GM12875 (cell line): Measurements from ENCODE around the gene SLC7A11.

Source experiments
- H3K4me3 ChIP-seq: one replicate; pipeline ENCODE4 v1.5.1; 2011; ENCODE audit warnings: low read depth, low read length, control low read depth
- CTCF ChIP-seq: IDR thresholded peaks from 2 replicates; pipeline ENCODE4 v1.5.1; 2011; ENCODE audit warnings: low read depth, mild to moderate bottlenecking, control low read depth, inconsistent platforms, low read length, moderate library complexity, borderline replicate concordance; ENCODE audit not compliant: insufficient read depth

Gene SLC7A11

GRCh38 chr4:138242076-138242833 is at the start of gene SLC7A11:
Gene SLC7A11 (minus strand): TSS chr4:138242349. CDS start chr4:138242069, 280 bp downstream.
- TF ChIP-seq CTCF: no peak
- H3K4me3 ChIP-seq: peak within 1 kb of the TSS; percentile 7

- no peak for TF ChIP-seq CTCF
- H3K4me3 ChIP-seq: no peak overlapping the region
These were observed 49.3 kb upstream of the SLC7A11 start for GRCh38 chr4:138291431-138291830.

- no peak overlapping the region for H3K4me3 ChIP-seq
- no peak for TF ChIP-seq CTCF
These were observed 48.7 kb upstream of the SLC7A11 start for GRCh38 chr4:138290805-138291204.

GRCh38 chr4:138279286-138279685 is 37.1 kb upstream of the SLC7A11 start:
- no peak overlapping the region for H3K4me3 ChIP-seq
- no peak for TF ChIP-seq CTCF

GRCh38 chr4:138277133-138277532 is 35.0 kb upstream of the SLC7A11 start:
- TF ChIP-seq CTCF: no peak
- no peak overlapping the region for H3K4me3 ChIP-seq

- H3K4me3 ChIP-seq: no peak overlapping the region
- TF ChIP-seq CTCF: no peak
These were observed 33.9 kb upstream of the SLC7A11 start for GRCh38 chr4:138275963-138276621.

GRCh38 chr4:138275216-138275615 is 33.1 kb upstream of the SLC7A11 start:
- no peak for TF ChIP-seq CTCF
- H3K4me3 ChIP-seq: no peak overlapping the region
